ENCODE measurements around the gene GAB2.
A peak's percentile ranks its signal among the peaks of the same experiment; 100 is the strongest.

GAB2 gene

DNA sequence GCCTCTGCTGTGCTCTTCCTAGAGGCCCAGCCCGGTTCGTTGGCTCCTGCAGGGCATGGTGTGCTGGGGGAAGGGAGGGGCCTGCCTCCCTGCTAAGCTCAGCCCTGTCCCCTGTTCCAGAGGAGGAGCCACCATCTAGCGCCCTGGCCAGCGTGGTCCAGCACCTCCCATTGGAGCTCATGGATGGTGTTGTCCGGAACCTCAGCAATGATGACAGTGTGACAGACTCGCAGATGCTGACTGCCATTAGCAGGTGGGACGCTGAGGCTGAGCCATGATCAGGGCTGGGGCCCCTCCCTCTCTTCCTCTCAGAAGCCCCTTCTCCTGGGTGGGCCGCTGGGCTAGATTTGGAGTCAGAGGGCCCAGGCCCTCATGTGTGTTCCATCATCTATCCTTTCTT, 219.8 kb downstream of the GAB2 start:
- H3K23ac ChIP-seq (ENCODE audit: low read depth, low read length, poor library complexity) = peak overlapping the region; percentile 26
- no peak overlapping the region for H4K8ac ChIP-seq (ENCODE audit: low read depth, low read length)
- H3K27me3 ChIP-seq (ENCODE audit: control insufficient read depth in 3 of 3, insufficient read depth in 3 of 3, low read depth in 1 of 3, low read length in 3 of 3) = no peaks in the 10 kb centered on the region
- H3K9me3 ChIP-seq (replicated peaks in 1 of 2; ENCODE audit: control insufficient read depth in 2 of 2, insufficient read depth in 1 of 2, low read depth in 1 of 2, low read length in 2 of 2) = no peaks in the 10 kb centered on the region
- peaks cover 0 to 2% of the 10 kb centered on the region in 2 donors for H3K4me1 ChIP-seq (ENCODE audit: control insufficient read depth in 2 of 2, insufficient read depth in 1 of 2, low read depth in 1 of 2, low read length in 2 of 2)
- H3K18ac ChIP-seq (ENCODE audit: low read length) = no peak overlapping the region
- peak overlapping the region; percentile 25 for H3K9ac ChIP-seq (ENCODE audit: low read depth, low read length, poor library complexity)
- H3K4me2 ChIP-seq (ENCODE audit: insufficient read depth, low read length, poor library complexity, severe bottlenecking) = no peak overlapping the region
- H2BK12ac ChIP-seq (ENCODE audit: low read length) = no peak overlapping the region
- H2AK5ac ChIP-seq (ENCODE audit: low read depth, low read length) = peak overlapping the region; percentile 2
- H3K14ac ChIP-seq (ENCODE audit: low read length) = no peak overlapping the region
- no peak overlapping the region for H3K4ac ChIP-seq (ENCODE audit: low read length)
- no peak overlapping the region for H4K91ac ChIP-seq (ENCODE audit: low read depth, low read length, poor library complexity)
- no peak overlapping the region for H3K4me3 ChIP-seq (ENCODE audit: low read length in 2 of 2)
- H2AFZ ChIP-seq (ENCODE audit: low read length) = no peak overlapping the region
- H2BK5ac ChIP-seq (ENCODE audit: low read length) = peak overlapping the region; percentile 54
- no peak overlapping the region for H2BK15ac ChIP-seq (ENCODE audit: low read length)
- H3K79me1 ChIP-seq (ENCODE audit: low read depth, low read length) = peaks cover 6% of the 10 kb centered on the region
- no peak overlapping the region for H2BK120ac ChIP-seq (ENCODE audit: low read depth, low read length)
- no peak for DNase-seq (ENCODE audit: low spot score)
- no CpG with 5 or more reads among the region's 8 CpGs for WGBS, 2 donors (ENCODE audit: extremely low coverage in 2 of 2, insufficient read length in 2 of 2, insufficient replicate concordance in 1 of 2)
- H3K36me3 ChIP-seq (replicated peaks in 1 of 2; ENCODE audit: control insufficient read depth in 2 of 2, insufficient read depth in 2 of 2, low read length in 2 of 2) = peaks cover 0 to 23% of the 10 kb centered on the region in 2 donors
- no peak overlapping the region for H3K27ac ChIP-seq (replicated peaks; ENCODE audit: low read length)

DNA sequence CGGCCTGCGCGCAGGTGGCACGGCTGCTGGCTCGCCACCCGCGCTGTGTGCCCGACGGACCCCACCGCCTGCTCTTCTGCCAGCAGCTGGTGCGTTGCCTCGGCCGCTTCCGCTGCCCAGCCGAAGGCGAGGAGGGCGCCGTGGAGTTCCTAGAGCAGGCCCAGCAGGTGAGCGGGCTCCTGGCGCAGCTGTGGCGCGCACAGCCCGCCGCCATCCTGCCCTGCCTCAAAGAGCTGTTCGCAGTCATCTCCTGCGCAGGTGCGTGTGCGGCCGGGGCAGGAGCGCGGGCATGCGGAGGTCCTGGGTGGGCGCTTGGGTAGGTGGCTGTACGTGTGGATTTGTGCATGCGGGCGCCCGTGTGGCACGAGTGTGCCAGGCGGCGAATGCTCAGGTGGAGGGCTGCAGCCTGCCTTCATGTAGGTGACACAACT, 220.9 kb downstream of the GAB2 start:
- H3K27me3 ChIP-seq (ENCODE audit: control insufficient read depth in 3 of 3, insufficient read depth in 3 of 3, low read depth in 1 of 3, low read length in 3 of 3) = no peaks in the 10 kb centered on the region
- H3K23ac ChIP-seq (ENCODE audit: low read depth, low read length, poor library complexity) = no peak overlapping the region
- no peak overlapping the region for H2BK5ac ChIP-seq (ENCODE audit: low read length)
- H3K27ac ChIP-seq (replicated peaks; ENCODE audit: low read length) = no peak overlapping the region
- H2BK12ac ChIP-seq (ENCODE audit: low read length) = no peak overlapping the region
- H3K18ac ChIP-seq (ENCODE audit: low read length) = no peak overlapping the region
- no peaks in the 10 kb centered on the region for H3K9me3 ChIP-seq (replicated peaks in 1 of 2; ENCODE audit: control insufficient read depth in 2 of 2, insufficient read depth in 1 of 2, low read depth in 1 of 2, low read length in 2 of 2)
- H3K9ac ChIP-seq (ENCODE audit: low read depth, low read length, poor library complexity) = no peak overlapping the region
- no peak overlapping the region for H2AK5ac ChIP-seq (ENCODE audit: low read depth, low read length)
- H3K4me1 ChIP-seq (ENCODE audit: control insufficient read depth in 2 of 2, insufficient read depth in 1 of 2, low read depth in 1 of 2, low read length in 2 of 2) = peaks cover 4 to 9% of the 10 kb centered on the region in 2 donors
- H3K79me1 ChIP-seq (ENCODE audit: low read depth, low read length) = peaks cover 6% of the 10 kb centered on the region
- no peak overlapping the region for H3K4ac ChIP-seq (ENCODE audit: low read length)
- H3K14ac ChIP-seq (ENCODE audit: low read length) = no peak overlapping the region
- no peak overlapping the region for H3K4me3 ChIP-seq (ENCODE audit: low read length in 2 of 2)
- DNase-seq (ENCODE audit: low spot score) = no peak
- H4K8ac ChIP-seq (ENCODE audit: low read depth, low read length) = no peak overlapping the region
- no peak overlapping the region for H2BK15ac ChIP-seq (ENCODE audit: low read length)
- peaks cover 0 to 23% of the 10 kb centered on the region in 2 donors for H3K36me3 ChIP-seq (replicated peaks in 1 of 2; ENCODE audit: control insufficient read depth in 2 of 2, insufficient read depth in 2 of 2, low read length in 2 of 2)
- H4K91ac ChIP-seq (ENCODE audit: low read depth, low read length, poor library complexity) = no peak overlapping the region
- no CpG with 5 or more reads among the region's 40 CpGs for WGBS, 2 donors (ENCODE audit: extremely low coverage in 2 of 2, insufficient read length in 2 of 2, insufficient replicate concordance in 1 of 2)
- no peak overlapping the region for H3K4me2 ChIP-seq (ENCODE audit: insufficient read depth, low read length, poor library complexity, severe bottlenecking)
- no peak overlapping the region for H2BK120ac ChIP-seq (ENCODE audit: low read depth, low read length)
- no peak overlapping the region for H2AFZ ChIP-seq (ENCODE audit: low read length)

DNA sequence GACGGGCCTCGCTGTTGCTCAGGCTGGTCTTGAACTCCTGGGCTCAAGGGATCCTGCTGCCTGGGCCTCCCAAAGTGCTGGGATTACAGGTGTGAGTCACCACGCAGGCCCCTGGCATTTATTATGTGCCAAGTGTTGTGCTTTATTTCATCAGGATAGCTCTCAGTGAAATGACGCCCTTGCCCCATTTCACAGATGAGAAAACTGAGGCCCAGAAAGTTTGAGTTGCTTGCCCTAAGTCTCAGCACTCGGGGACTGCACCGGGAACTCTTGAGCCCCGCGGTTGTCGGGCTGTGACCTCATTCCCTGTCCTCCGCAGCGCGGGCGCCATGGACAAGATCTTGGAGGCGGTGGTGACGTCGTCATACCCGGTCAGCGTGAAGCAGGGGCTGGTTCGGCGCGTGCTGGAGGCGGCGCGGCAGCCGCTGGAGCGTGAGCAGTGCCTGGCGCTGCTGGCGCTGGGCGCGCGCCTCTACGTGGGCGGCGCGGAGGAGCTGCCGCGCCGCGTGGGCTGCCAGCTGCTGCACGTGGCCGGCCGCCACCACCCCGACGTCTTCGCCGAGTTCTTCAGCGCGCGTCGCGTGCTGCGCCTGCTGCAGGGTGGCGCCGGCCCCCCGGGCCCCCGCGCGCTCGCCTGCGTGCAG, 221.6 kb downstream of the GAB2 start:
- Histone ChIP-seq H3K36me3 (replicated peaks in 1 of 2; ENCODE audit: control insufficient read depth in 2 of 2, insufficient read depth in 2 of 2, low read length in 2 of 2) (peaks cover 0 to 17% of the 10 kb centered on the region in 2 donors), H3K27ac (replicated peaks; ENCODE audit: low read length) (no peak overlapping the region), H2BK12ac (ENCODE audit: low read length) (no peak overlapping the region), H2BK120ac (ENCODE audit: low read depth, low read length) (no peak overlapping the region), H4K91ac (ENCODE audit: low read depth, low read length, poor library complexity) (no peak overlapping the region), H2BK15ac (ENCODE audit: low read length) (no peak overlapping the region), H3K79me1 (ENCODE audit: low read depth, low read length) (peaks cover 7% of the 10 kb centered on the region), H3K14ac (ENCODE audit: low read length) (no peak overlapping the region), H3K4ac (ENCODE audit: low read length) (no peak overlapping the region), H3K9ac (ENCODE audit: low read depth, low read length, poor library complexity) (no peak overlapping the region), H3K27me3 (ENCODE audit: control insufficient read depth in 3 of 3, insufficient read depth in 3 of 3, low read depth in 1 of 3, low read length in 3 of 3) (no peaks in the 10 kb centered on the region), H2BK5ac (ENCODE audit: low read length) (no peak overlapping the region), H2AK5ac (ENCODE audit: low read depth, low read length) (no peak overlapping the region), H3K4me1 (ENCODE audit: control insufficient read depth in 2 of 2, insufficient read depth in 1 of 2, low read depth in 1 of 2, low read length in 2 of 2) (peaks cover 4 to 9% of the 10 kb centered on the region in 2 donors), H3K23ac (ENCODE audit: low read depth, low read length, poor library complexity) (no peak overlapping the region), H3K18ac (ENCODE audit: low read length) (no peak overlapping the region), H3K4me3 (ENCODE audit: low read length in 2 of 2) (no peak overlapping the region), H3K9me3 (replicated peaks in 1 of 2; ENCODE audit: control insufficient read depth in 2 of 2, insufficient read depth in 1 of 2, low read depth in 1 of 2, low read length in 2 of 2) (no peaks in the 10 kb centered on the region), H3K4me2 (ENCODE audit: insufficient read depth, low read length, poor library complexity, severe bottlenecking) (no peak overlapping the region), H4K8ac (ENCODE audit: low read depth, low read length) (no peak overlapping the region), H2AFZ (ENCODE audit: low read length) (no peak overlapping the region)
- WGBS, 2 donors (ENCODE audit: extremely low coverage in 2 of 2, insufficient read length in 2 of 2, insufficient replicate concordance in 1 of 2) = no CpG with 5 or more reads among the region's 60 CpGs
- no peak for DNase-seq (ENCODE audit: low spot score)

DNA sequence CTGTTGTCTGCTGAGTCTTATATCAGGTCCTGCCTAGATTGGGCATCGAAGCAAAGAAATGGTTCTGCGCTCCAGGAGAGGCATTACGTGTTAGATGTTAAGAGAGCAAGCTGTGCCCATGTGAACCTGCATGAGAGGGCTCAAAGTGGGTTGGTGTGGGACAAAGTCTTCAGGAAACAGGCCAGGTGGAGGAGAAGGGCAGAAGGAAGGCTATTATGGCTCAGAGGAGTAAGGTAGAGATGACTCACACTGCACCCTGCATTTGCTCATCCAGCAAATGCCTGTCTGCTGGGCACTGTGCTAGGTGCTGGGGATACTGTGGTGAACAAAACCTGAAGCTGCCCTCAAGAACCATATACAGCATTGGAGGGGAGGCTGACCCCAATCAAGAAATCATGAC, 223.1 kb downstream of the GAB2 start:
- Histone ChIP-seq H3K9ac (ENCODE audit: low read depth, low read length, poor library complexity) (no peak overlapping the region), H2BK120ac (ENCODE audit: low read depth, low read length) (no peak overlapping the region), H3K18ac (ENCODE audit: low read length) (no peak overlapping the region), H3K9me3 (replicated peaks in 1 of 2; ENCODE audit: control insufficient read depth in 2 of 2, insufficient read depth in 1 of 2, low read depth in 1 of 2, low read length in 2 of 2) (no peaks in the 10 kb centered on the region), H3K4ac (ENCODE audit: low read length) (no peak overlapping the region), H3K36me3 (replicated peaks in 1 of 2; ENCODE audit: control insufficient read depth in 2 of 2, insufficient read depth in 2 of 2, low read length in 2 of 2) (peaks cover 0 to 3% of the 10 kb centered on the region in 2 donors), H3K27me3 (ENCODE audit: control insufficient read depth in 3 of 3, insufficient read depth in 3 of 3, low read depth in 1 of 3, low read length in 3 of 3) (no peaks in the 10 kb centered on the region), H2BK12ac (ENCODE audit: low read length) (no peak overlapping the region), H2AFZ (ENCODE audit: low read length) (no peak overlapping the region), H2BK5ac (ENCODE audit: low read length) (no peak overlapping the region), H3K14ac (ENCODE audit: low read length) (no peak overlapping the region), H3K4me1 (ENCODE audit: control insufficient read depth in 2 of 2, insufficient read depth in 1 of 2, low read depth in 1 of 2, low read length in 2 of 2) (peaks cover 5 to 15% of the 10 kb centered on the region in 2 donors), H2AK5ac (ENCODE audit: low read depth, low read length) (no peak overlapping the region), H3K4me2 (ENCODE audit: insufficient read depth, low read length, poor library complexity, severe bottlenecking) (no peak overlapping the region), H4K91ac (ENCODE audit: low read depth, low read length, poor library complexity) (no peak overlapping the region), H4K8ac (ENCODE audit: low read depth, low read length) (no peak overlapping the region), H2BK15ac (ENCODE audit: low read length) (no peak overlapping the region), H3K27ac (replicated peaks; ENCODE audit: low read length) (no peak overlapping the region), H3K4me3 (ENCODE audit: low read length in 2 of 2) (no peak overlapping the region), H3K23ac (ENCODE audit: low read depth, low read length, poor library complexity) (no peak overlapping the region), H3K79me1 (ENCODE audit: low read depth, low read length) (peaks cover 11% of the 10 kb centered on the region)
- no peak for DNase-seq (ENCODE audit: low spot score)
- no CpG with 5 or more reads among the region's 3 CpGs for WGBS, 2 donors (ENCODE audit: extremely low coverage in 2 of 2, insufficient read length in 2 of 2, insufficient replicate concordance in 1 of 2)

Measured in neuronal stem cell (in vitro differentiated cells).